ENCODE data around the gene TAF4B. TPM values are rescaled to one million over a fixed set of nuclear protein-coding genes. Genes with fewer than 3 reads are reported as not detected.

TAF4B gene
- total RNA-seq, 2 experiments from 2014 or later = 8.1 to 8.5 TPM

GRCh38 chr18:26405190-26405801, 179.1 kb downstream of the TAF4B start:
- CTCF ChIA-PET = interaction anchor here (1.8 kb wide), 1 partner anchor 22 kb away, joined by 5 read pairs; no protein-coding TSS in a partner anchor
- DNase-seq = no peak

GRCh38 chr18:26406324-26406723, 180.1 kb downstream of the TAF4B start:
- H3K9me3 Mint-ChIP-seq (ENCODE audit: insufficient read depth) = no peaks in the 10 kb centered on the region
- no peaks in the 10 kb centered on the region for H3K27me3 Mint-ChIP-seq (ENCODE audit: low read depth)
- CTCF ChIA-PET = interaction anchor here (1.8 kb wide), 1 partner anchor 23 kb away, joined by 5 read pairs; no protein-coding TSS in a partner anchor
- DNase-seq (no peak), ATAC-seq (no peak)
- no peak overlapping the region for H3K27ac Mint-ChIP-seq
- H3K4me3 Mint-ChIP-seq = no peak overlapping the region
- no peaks in the 10 kb centered on the region for H3K36me3 Mint-ChIP-seq (ENCODE audit: low read depth)
- POLR2A ChIA-PET = no interaction called here
- no peaks in the 10 kb centered on the region for H3K4me1 Mint-ChIP-seq (ENCODE audit: low read depth)

More at GRCh38 chr18:26405190-26405801, 179.1 kb downstream of the TAF4B start:
- POLR2A ChIA-PET = no interaction called here
- Mint-ChIP-seq H3K36me3 (ENCODE audit: low read depth) (no peaks in the 10 kb centered on the region), H3K9me3 (ENCODE audit: insufficient read depth) (no peaks in the 10 kb centered on the region), H3K4me1 (ENCODE audit: low read depth) (no peaks in the 10 kb centered on the region), H3K27ac (no peak overlapping the region), H3K4me3 (no peak overlapping the region), H3K27me3 (ENCODE audit: low read depth) (no peaks in the 10 kb centered on the region)
- ATAC-seq = no peak

DNA sequence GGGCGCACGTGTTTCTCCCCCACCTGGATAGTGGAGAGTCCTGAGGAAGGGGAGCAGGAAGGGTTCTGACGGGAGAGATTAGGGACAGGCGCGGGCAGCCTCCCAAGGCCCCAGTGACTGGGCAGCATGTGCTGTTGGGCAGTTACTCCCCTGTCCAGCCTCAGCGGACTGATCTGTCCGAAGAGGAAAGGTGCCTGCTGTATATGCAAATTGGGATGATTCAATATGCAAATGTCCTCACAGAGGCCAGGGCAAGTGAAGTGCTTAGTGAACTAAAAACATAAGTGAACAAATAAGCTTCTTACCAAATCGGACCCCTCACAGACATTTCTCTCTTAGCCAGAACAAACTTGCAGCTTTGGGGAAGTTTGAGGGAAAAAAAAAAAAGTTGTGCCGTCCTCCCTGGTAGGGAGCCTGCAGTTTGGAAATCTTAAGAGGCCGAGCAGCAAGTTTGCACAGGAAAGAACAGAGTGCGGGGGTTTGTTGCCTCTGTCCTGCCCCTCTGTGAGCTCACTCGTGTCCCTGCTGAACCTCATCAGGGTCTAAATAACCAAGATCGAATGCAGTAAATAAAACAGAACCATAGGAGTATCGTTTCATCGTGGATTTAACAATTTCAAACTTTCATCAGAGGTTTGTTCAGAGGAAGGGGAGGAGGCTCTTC, 180.7 kb downstream of the TAF4B start:
- H3K9me3 Mint-ChIP-seq (ENCODE audit: insufficient read depth) = no peaks in the 10 kb centered on the region
- ChIA-PET CTCF (interaction anchor here (1.8 kb wide), 1 partner anchor 23 kb away, joined by 5 read pairs; no protein-coding TSS in a partner anchor), POLR2A (no interaction called here)
- H3K36me3 Mint-ChIP-seq (ENCODE audit: low read depth) = no peaks in the 10 kb centered on the region
- no peak for DNase-seq
- no peak overlapping the region for H3K27ac Mint-ChIP-seq
- H3K4me3 Mint-ChIP-seq = no peak overlapping the region
- ATAC-seq = no peak
- no peaks in the 10 kb centered on the region for H3K4me1 Mint-ChIP-seq (ENCODE audit: low read depth)
- H3K27me3 Mint-ChIP-seq (ENCODE audit: low read depth) = no peaks in the 10 kb centered on the region

GRCh38 chr18:26407736-26408601, 181.7 kb downstream of the TAF4B start:
- Mint-ChIP-seq H3K27ac (no peak overlapping the region), H3K36me3 (ENCODE audit: low read depth) (no peaks in the 10 kb centered on the region)

GRCh38 chr18:26409091-26409490, 182.8 kb downstream of the TAF4B start:
- no peak for DNase-seq
- Mint-ChIP-seq H3K27me3 (ENCODE audit: low read depth) (no peaks in the 10 kb centered on the region), H3K4me3 (no peak overlapping the region), H3K9me3 (ENCODE audit: insufficient read depth) (no peaks in the 10 kb centered on the region), H3K4me1 (ENCODE audit: low read depth) (no peaks in the 10 kb centered on the region), H3K36me3 (ENCODE audit: low read depth) (no peaks in the 10 kb centered on the region), H3K27ac (no peak overlapping the region)
- CTCF ChIA-PET = interaction anchor here (1.5 kb wide), 1 partner anchor 25 kb away, joined by 6 read pairs; no protein-coding TSS in a partner anchor
- no peak for ATAC-seq
- POLR2A ChIA-PET = no interaction called here

More at GRCh38 chr18:26407736-26408601, 181.7 kb downstream of the TAF4B start:
- no peaks in the 10 kb centered on the region for H3K9me3 Mint-ChIP-seq (ENCODE audit: insufficient read depth)
- ChIA-PET POLR2A (no interaction called here), CTCF (no interaction called here)
- H3K27me3 Mint-ChIP-seq (ENCODE audit: low read depth) = no peaks in the 10 kb centered on the region
- DNase-seq (no peak), ATAC-seq (no peak)
- no peak overlapping the region for H3K4me3 Mint-ChIP-seq
- no peaks in the 10 kb centered on the region for H3K4me1 Mint-ChIP-seq (ENCODE audit: low read depth)

DNA sequence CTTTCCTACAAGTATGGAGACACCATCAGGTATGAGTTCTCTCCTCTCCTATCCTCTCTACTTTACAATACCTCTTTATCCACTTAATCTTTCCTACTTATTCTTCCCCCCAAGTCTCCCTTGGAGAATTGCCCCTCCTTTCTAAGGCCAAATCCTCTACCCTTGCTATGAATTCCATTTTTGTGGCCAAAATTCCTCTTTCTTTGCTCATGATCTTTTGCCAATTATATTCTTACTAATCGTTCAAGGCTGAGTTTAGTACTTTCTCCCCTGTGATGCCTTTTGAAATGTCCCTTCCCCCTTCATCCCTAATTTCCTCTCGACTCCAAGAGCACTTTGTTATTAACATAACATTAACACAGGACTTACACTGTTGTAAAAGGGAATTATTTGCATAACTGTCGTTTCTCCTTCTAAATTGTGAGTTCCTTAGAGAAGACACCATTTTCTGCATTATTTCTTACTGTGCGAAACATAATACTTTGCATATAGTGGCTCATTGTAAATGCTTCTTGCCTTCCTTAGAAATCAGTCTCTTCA, 188.7 kb downstream of the TAF4B start:
- ChIA-PET POLR2A (no interaction called here), CTCF (interaction anchor here (1.5 kb wide), 1 partner anchor 31 kb away, joined by 5 read pairs; no protein-coding TSS in a partner anchor)
- Mint-ChIP-seq H3K4me3 (no peak overlapping the region), H3K27ac (no peak overlapping the region), H3K27me3 (ENCODE audit: low read depth) (no peaks in the 10 kb centered on the region), H3K36me3 (ENCODE audit: low read depth) (no peaks in the 10 kb centered on the region), H3K9me3 (ENCODE audit: insufficient read depth) (no peaks in the 10 kb centered on the region), H3K4me1 (ENCODE audit: low read depth) (no peaks in the 10 kb centered on the region)
- DNase-seq (no peak), ATAC-seq (no peak)

DNA sequence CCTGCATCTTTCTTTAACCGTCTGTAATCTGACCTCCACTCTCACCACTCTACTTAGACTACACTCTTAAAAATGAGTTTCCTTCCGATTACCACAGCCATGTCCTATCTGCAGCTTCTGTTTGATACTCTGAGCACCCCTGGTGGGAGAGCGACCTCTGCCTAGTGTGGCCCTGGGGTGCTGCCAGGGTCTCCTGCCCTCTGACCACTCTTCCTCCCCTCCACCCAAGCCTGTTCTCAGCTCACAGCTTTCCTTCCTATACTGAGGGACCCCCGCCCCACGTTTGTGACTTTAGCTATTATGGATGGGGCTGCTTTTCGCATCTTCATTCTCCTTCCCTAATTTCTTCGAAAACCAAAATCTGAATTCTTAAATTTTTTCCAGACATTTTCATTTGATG, 189.4 kb downstream of the TAF4B start:
- POLR2A ChIA-PET = no interaction called here
- no peaks in the 10 kb centered on the region for H3K36me3 Mint-ChIP-seq (ENCODE audit: low read depth)
- H3K27ac Mint-ChIP-seq = no peak overlapping the region
- H3K27me3 Mint-ChIP-seq (ENCODE audit: low read depth) = no peaks in the 10 kb centered on the region
- H3K4me1 Mint-ChIP-seq (ENCODE audit: low read depth) = no peaks in the 10 kb centered on the region
- no peak overlapping the region for H3K4me3 Mint-ChIP-seq
- no peaks in the 10 kb centered on the region for H3K9me3 Mint-ChIP-seq (ENCODE audit: insufficient read depth)
- ATAC-seq (no peak), DNase-seq (no peak)
- CTCF ChIA-PET = no interaction called here

GRCh38 chr18:26416652-26417150, 190.5 kb downstream of the TAF4B start:
- DNase-seq = no peak
- CTCF ChIA-PET = interaction anchor here (0.6 kb wide), 1 partner anchor 139 kb away, joined by 4 read pairs; no protein-coding TSS in a partner anchor
- Mint-ChIP-seq H3K27ac (no peak overlapping the region), H3K27me3 (ENCODE audit: low read depth) (no peaks in the 10 kb centered on the region), H3K36me3 (ENCODE audit: low read depth) (no peaks in the 10 kb centered on the region), H3K4me3 (no peak overlapping the region), H3K9me3 (ENCODE audit: insufficient read depth) (no peaks in the 10 kb centered on the region), H3K4me1 (ENCODE audit: low read depth) (no peaks in the 10 kb centered on the region)
- POLR2A ChIA-PET = no interaction called here
- ATAC-seq = no peak

GRCh38 chr18:26417190-26417589, 190.9 kb downstream of the TAF4B start:
- ChIA-PET POLR2A (no interaction called here), CTCF (no interaction called here)
- DNase-seq = no peak
- Mint-ChIP-seq H3K27ac (no peak overlapping the region), H3K27me3 (ENCODE audit: low read depth) (no peaks in the 10 kb centered on the region), H3K4me1 (ENCODE audit: low read depth) (no peaks in the 10 kb centered on the region), H3K9me3 (ENCODE audit: insufficient read depth) (no peaks in the 10 kb centered on the region), H3K36me3 (ENCODE audit: low read depth) (no peaks in the 10 kb centered on the region), H3K4me3 (no peak overlapping the region)
- no peak for ATAC-seq

DNA sequence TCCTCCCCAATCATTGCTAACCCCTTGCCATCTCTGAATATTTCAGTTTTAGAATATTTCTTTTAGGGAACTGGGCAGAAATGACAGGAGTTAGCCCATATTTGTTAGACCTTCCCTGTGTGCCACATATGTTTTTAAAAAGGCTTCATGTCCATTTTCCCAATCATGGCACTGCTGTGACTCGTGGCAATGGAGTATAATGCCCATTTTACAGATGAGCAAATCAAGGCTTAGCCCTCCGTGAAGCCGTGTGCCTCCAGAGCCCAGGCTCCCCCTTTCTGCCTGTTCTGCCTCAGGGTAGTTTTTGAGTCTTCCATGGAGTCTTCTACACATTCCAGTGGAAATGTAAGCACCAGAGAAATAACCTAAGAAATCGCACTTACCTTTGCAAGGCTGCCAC, 192.0 kb downstream of the TAF4B start:
- H3K4me1 Mint-ChIP-seq (ENCODE audit: low read depth) = no peaks in the 10 kb centered on the region
- H3K9me3 Mint-ChIP-seq (ENCODE audit: insufficient read depth) = no peaks in the 10 kb centered on the region
- CTCF ChIA-PET = no interaction called here

GRCh38 chr18:26419746-26420145, 193.5 kb downstream of the TAF4B start:
- Mint-ChIP-seq H3K9me3 (ENCODE audit: insufficient read depth) (no peaks in the 10 kb centered on the region), H3K27ac (no peak overlapping the region), H3K4me1 (ENCODE audit: low read depth) (no peaks in the 10 kb centered on the region), H3K4me3 (no peak overlapping the region), H3K36me3 (ENCODE audit: low read depth) (no peaks in the 10 kb centered on the region), H3K27me3 (ENCODE audit: low read depth) (no peaks in the 10 kb centered on the region)
- ChIA-PET CTCF (no interaction called here), POLR2A (no interaction called here)
- DNase-seq (no peak), ATAC-seq (no peak)

More for the DNA sequence above, 192.0 kb downstream of the TAF4B start:
- ATAC-seq (no peak), DNase-seq (no peak)
- no peaks in the 10 kb centered on the region for H3K27me3 Mint-ChIP-seq (ENCODE audit: low read depth)
- POLR2A ChIA-PET = no interaction called here
- H3K36me3 Mint-ChIP-seq (ENCODE audit: low read depth) = no peaks in the 10 kb centered on the region
- H3K4me3 Mint-ChIP-seq = no peak overlapping the region
- no peak overlapping the region for H3K27ac Mint-ChIP-seq
